BLaER1 (cell line): ENCODE measurements around the gene POU6F1.
"Not testable (repeated sequence)": the region's sequence is repeated elsewhere in the genome, so short reads cannot be mapped to it uniquely, and the experiment has no call there.

Experiments used
- H3K27ac ChIP-seq: shearing (Covaris generic); formaldehyde crosslinking; 2 replicates; pipeline ENCODE4 v1.8.1; 2022
- H3K27me3 ChIP-seq: shearing (Covaris generic); formaldehyde crosslinking; 2 replicates; pipeline ENCODE4 v1.8.1; 2022
- H3K36me3 ChIP-seq: shearing (Covaris generic); formaldehyde crosslinking; 2 replicates; pipeline ENCODE4 v1.8.1; 2022
- H3K4me1 ChIP-seq: shearing (Covaris generic); formaldehyde crosslinking; 2 replicates; pipeline ENCODE4 v1.8.1; 2022
- H3K4me2 ChIP-seq: shearing (Covaris generic); formaldehyde crosslinking; 2 replicates; pipeline ENCODE4 v1.8.1; 2022
- H3K4me3 ChIP-seq: shearing (Covaris generic); formaldehyde crosslinking; 2 replicates; pipeline ENCODE4 v1.8.1; 2022
- H3K9ac ChIP-seq: shearing (Covaris generic); formaldehyde crosslinking; 2 replicates; pipeline ENCODE4 v1.8.1; 2022
- H3K9me3 ChIP-seq: shearing (Covaris generic); formaldehyde crosslinking; 2 replicates; pipeline ENCODE4 v1.8.1; 2022
- H4K20me1 ChIP-seq: shearing (Covaris generic); formaldehyde crosslinking; 2 replicates; pipeline ENCODE4 v1.8.1; 2022
- Cebpa-rat ChIP-seq: shearing (Covaris generic); IDR thresholded peaks from 2 replicates; pipeline ENCODE4 v1.8.1; 2022

The POU6F1 gene

GRCh38 chr12:51217968-51218606, at the start of gene POU6F1:
POU6F1 (minus strand) TSS chr12:51218062; CDS start chr12:51206836, 11,226 bp downstream.
- H4K20me1 ChIP-seq = no peaks in the 10 kb centered on the region
- no peaks in the 10 kb centered on the region for H3K36me3 ChIP-seq
- peak within 1 kb of the TSS; percentile 92 for H3K4me2 ChIP-seq
- H3K4me1 ChIP-seq = peaks cover 21% of the 10 kb centered on the region
- H3K27ac ChIP-seq = peak within 1 kb of the TSS; percentile 85
- H3K4me3 ChIP-seq = peak within 1 kb of the TSS; percentile 76
- peaks cover 3% of the 10 kb centered on the region; the same call in 1 of the 2 replicates for H3K27me3 ChIP-seq
- TF ChIP-seq Cebpa-rat = no peak
- peak within 1 kb of the TSS; percentile 84 for H3K9ac ChIP-seq
- no peaks in the 10 kb centered on the region for H3K9me3 ChIP-seq

GRCh38 chr12:51265024-51265423, 47.2 kb upstream of the POU6F1 start:
- TF ChIP-seq Cebpa-rat = no peak

GRCh38 chr12:51264297-51264696, 46.4 kb upstream of the POU6F1 start:
- H3K27ac ChIP-seq = no peak overlapping the region

More at GRCh38 chr12:51265024-51265423, 47.2 kb upstream of the POU6F1 start:
- Histone ChIP-seq H3K36me3 (no peaks in the 10 kb centered on the region), H4K20me1 (no peaks in the 10 kb centered on the region), H3K9ac (no peak overlapping the region), H3K4me2 (no peak overlapping the region), H3K27me3 (no peaks in the 10 kb centered on the region), H3K4me3 (no peak overlapping the region), H3K4me1 (peaks cover 16% of the 10 kb centered on the region), H3K27ac (no peak overlapping the region), H3K9me3 (no peaks in the 10 kb centered on the region)

GRCh38 chr12:51263341-51263740, 45.5 kb upstream of the POU6F1 start:
- Histone ChIP-seq H3K27ac (no peak overlapping the region), H3K9me3 (no peaks in the 10 kb centered on the region), H3K4me2 (no peak overlapping the region), H3K36me3 (no peaks in the 10 kb centered on the region), H4K20me1 (no peaks in the 10 kb centered on the region), H3K9ac (no peak overlapping the region), H3K4me3 (no peak overlapping the region), H3K4me1 (0 out of 2 replicates have a peak, but pooled peaks cover 3% of the 10 kb centered on the region), H3K27me3 (no peaks in the 10 kb centered on the region)
- no peak for TF ChIP-seq Cebpa-rat

More at GRCh38 chr12:51264297-51264696, 46.4 kb upstream of the POU6F1 start:
- Histone ChIP-seq H3K9ac (no peak overlapping the region), H3K36me3 (no peaks in the 10 kb centered on the region), H3K4me1 (peaks cover 12% of the 10 kb centered on the region), H3K27me3 (no peaks in the 10 kb centered on the region), H3K9me3 (no peaks in the 10 kb centered on the region), H3K4me3 (no peak overlapping the region), H3K4me2 (no peak overlapping the region), H4K20me1 (no peaks in the 10 kb centered on the region)
- TF ChIP-seq Cebpa-rat = no peak

GRCh38 chr12:51262758-51263177, 44.9 kb upstream of the POU6F1 start:
- 0 out of 2 replicates have a peak, but pooled peaks cover 3% of the 10 kb centered on the region for H3K4me1 ChIP-seq
- H3K9me3 ChIP-seq = no peaks in the 10 kb centered on the region
- H3K4me2 ChIP-seq = no peak overlapping the region
- no peaks in the 10 kb centered on the region for H4K20me1 ChIP-seq
- no peaks in the 10 kb centered on the region for H3K27me3 ChIP-seq
- H3K27ac ChIP-seq = no peak overlapping the region
- no peak overlapping the region for H3K4me3 ChIP-seq
- TF ChIP-seq Cebpa-rat = no peak
- H3K36me3 ChIP-seq = no peaks in the 10 kb centered on the region
- no peak overlapping the region for H3K9ac ChIP-seq

- not testable (repeated sequence) for H3K4me2 ChIP-seq, H3K27ac ChIP-seq, H3K4me1 ChIP-seq
These were observed 41.7 kb upstream of the POU6F1 start for GRCh38 chr12:51259600-51259999.

GRCh38 chr12:51254536-51254935, 36.7 kb upstream of the POU6F1 start:
- Histone ChIP-seq H3K27me3 (no peaks in the 10 kb centered on the region), H4K20me1 (no peaks in the 10 kb centered on the region), H3K36me3 (no peaks in the 10 kb centered on the region), H3K4me1 (peaks cover 7% of the 10 kb centered on the region; the same call in 1 of the 2 replicates), H3K4me2 (peak overlapping the region; percentile 21; the same call in 1 of the 2 replicates), H3K27ac (no peak overlapping the region), H3K9ac (no peak overlapping the region), H3K9me3 (no peaks in the 10 kb centered on the region), H3K4me3 (no peak overlapping the region)
- TF ChIP-seq Cebpa-rat = no peak

More at GRCh38 chr12:51259600-51259999, 41.7 kb upstream of the POU6F1 start:
- not testable (repeated sequence) for H3K36me3 ChIP-seq, H3K4me3 ChIP-seq, H3K9ac ChIP-seq, H4K20me1 ChIP-seq, H3K9me3 ChIP-seq, H3K27me3 ChIP-seq

GRCh38 chr12:51253276-51253675, 35.4 kb upstream of the POU6F1 start:
- no peaks in the 10 kb centered on the region for H4K20me1 ChIP-seq
- no peak overlapping the region for H3K9ac ChIP-seq
- TF ChIP-seq Cebpa-rat = no peak

GRCh38 chr12:51247523-51248206, 29.8 kb upstream of the POU6F1 start:
- Histone ChIP-seq H3K4me3 (no peak overlapping the region), H3K9me3 (no peaks in the 10 kb centered on the region), H4K20me1 (peaks cover 12% of the 10 kb centered on the region; the same call in 1 of the 2 replicates), H3K27me3 (no peaks in the 10 kb centered on the region), H3K4me1 (peaks cover 35% of the 10 kb centered on the region), H3K9ac (no peak overlapping the region), H3K4me2 (peak overlapping the region; percentile 74), H3K27ac (peak overlapping the region; percentile 45; the same call in 1 of the 2 replicates), H3K36me3 (peaks cover 29% of the 10 kb centered on the region)
- no peak for TF ChIP-seq Cebpa-rat

More at GRCh38 chr12:51253276-51253675, 35.4 kb upstream of the POU6F1 start:
- no peak overlapping the region for H3K4me3 ChIP-seq
- H3K4me1 ChIP-seq = peaks cover 12% of the 10 kb centered on the region; the same call in 1 of the 2 replicates
- H3K27ac ChIP-seq = no peak overlapping the region
- no peaks in the 10 kb centered on the region for H3K36me3 ChIP-seq
- H3K9me3 ChIP-seq = no peaks in the 10 kb centered on the region
- H3K4me2 ChIP-seq = no peak overlapping the region
- H3K27me3 ChIP-seq = no peaks in the 10 kb centered on the region
